Prostate gland (tissue), 2 donors: ENCODE results near the gene PLAAT3. TPM values are rescaled to one million over a fixed set of nuclear protein-coding genes. Genes with fewer than 3 reads are reported as not detected.
"Not testable (repeated sequence)": the region's sequence is repeated elsewhere in the genome, so short reads cannot be mapped to it uniquely, and the experiment has no call there.

Source experiments
- DNase-seq: peaks from one replicate; pipeline ENCODE4 v3.0.0-alpha.2; 2019; ENCODE audit warnings: low spot score
- H3K27ac ChIP-seq, 2 donors: fragments of 200-600 bp; sonication (generic); 2 replicates each; pipeline ENCODE4 v1.5.1; 2017 to 2019
- H3K27me3 ChIP-seq: fragments of 200-600 bp; sonication (generic); replicated peaks from 2 replicates; pipeline ENCODE4 v1.5.1; 2019; ENCODE audit not compliant: insufficient read depth
- H3K36me3 ChIP-seq, 2 donors: fragments of 200-600 bp; sonication (generic); 1 replicate in 1 of 2; 2 replicates in 1 of 2; pipeline versions ENCODE4 v1.5.1 to v1.8.1; 2017 to 2019
- H3K4me1 ChIP-seq: fragments of 200-600 bp; sonication (generic); replicated peaks from 2 replicates; pipeline ENCODE4 v1.5.1; 2019
- H3K4me3 ChIP-seq, 2 donors: fragments of 200-600 bp; sonication (generic); 2 replicates each; pipeline ENCODE4 v1.5.1; 2017 to 2019
- H3K9me3 ChIP-seq: fragments of 200-600 bp; sonication (generic); 2 replicates; pipeline ENCODE4 v1.5.1; 2017
- CTCF ChIP-seq, 4 experiments: fragments of 200-600 bp in 2 of 4; fragments of 450-650 bp in 2 of 4; sonication (generic) in 2 of 4; IDR thresholded peaks; 1 replicate in 3 of 4; 2 replicates in 1 of 4; pipeline ENCODE4 v1.5.1; 2016 to 2019; ENCODE audit warnings: antibody characterized with exemption in 4 of 4, mild to moderate bottlenecking in 2 of 4, moderate library complexity in 2 of 4
- POLR2A ChIP-seq: fragments of 450-650 bp; IDR thresholded peaks from one replicate; pipeline ENCODE4 v1.6.1; 2016; ENCODE audit warnings: antibody characterized with exemption, mild to moderate bottlenecking
- POLR2AphosphoS5 ChIP-seq: sonication (generic); formaldehyde crosslinking; IDR thresholded peaks from one replicate; pipeline ENCODE4 v1.6.1; 2017; ENCODE audit warnings: antibody characterized with exemption
- WGBS: methylation state at CpG from one replicate; pipeline ENCODE4 v1.1.5; 2018; 5-methylcytosine and 5-hydroxymethylcytosine counted together
- intact Hi-C: fragments of 100-400 bp; cut with DNase I; formaldehyde crosslinking; loops from one replicate; pipeline ENCODE4 v1.14.2; 2022
- total RNA-seq, 2 donors: library from RNA; depleted of rRNA; stranded (reverse); fragments of >200 nt; gene quantifications; one replicate each; pipeline ENCODE4 v1.1.0, GENCODE V29; 2016

Gene PLAAT3
- total RNA-seq, 2 donors from 2014 or later = 7.0 to 118 TPM

GRCh38 chr11:63623513-63624140 is 9.4 kb upstream of the PLAAT3 start:
- 51% methylated on average over 7 of the region's 7 CpGs for WGBS

DNA sequence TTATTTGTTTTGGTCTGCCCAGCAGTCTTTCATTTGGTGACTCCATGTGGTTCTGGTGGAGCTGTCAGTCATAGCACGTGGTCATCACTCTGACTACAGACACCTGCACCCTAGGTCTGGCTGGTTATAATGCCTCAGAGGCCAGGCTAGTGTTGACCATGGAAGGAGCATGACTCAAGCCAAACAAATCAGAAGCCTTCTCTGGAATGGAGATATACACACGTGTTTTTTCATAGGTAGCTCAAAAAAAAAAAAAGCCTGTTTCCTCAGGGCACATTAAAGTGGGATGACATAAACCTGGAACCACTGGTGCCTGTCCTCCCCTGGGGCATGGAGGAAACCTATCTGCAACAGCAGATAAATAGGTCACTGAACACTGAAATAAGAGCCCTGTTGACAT is 8.1 kb upstream of the PLAAT3 start:
- no peaks in the 10 kb centered on the region for H3K9me3 ChIP-seq
- no peak for DNase-seq
- peaks cover 1% of the 10 kb centered on the region for H3K27me3 ChIP-seq
- TF ChIP-seq POLR2A (no peak), CTCF (IDR thresholded peaks at IDR 0.05) (no peak), POLR2AphosphoS5 (no peak)
- H3K36me3 ChIP-seq = no peaks in the 10 kb centered on the region
- 30% methylated on average over 2 of the region's 2 CpGs for WGBS
- H3K4me1 ChIP-seq = no peaks in the 10 kb centered on the region
- intact Hi-C loops = no loop called here
- H3K27ac ChIP-seq = no peak overlapping the region
- H3K4me3 ChIP-seq = no peak overlapping the region

More at GRCh38 chr11:63623513-63624140, 9.4 kb upstream of the PLAAT3 start:
- intact Hi-C loops = no loop called here
- Histone ChIP-seq H3K27ac (no peak overlapping the region), H3K27me3 (no peaks in the 10 kb centered on the region), H3K4me1 (no peaks in the 10 kb centered on the region), H3K36me3 (no peaks in the 10 kb centered on the region), H3K4me3 (no peak overlapping the region), H3K9me3 (no peaks in the 10 kb centered on the region)
- no peak for DNase-seq
- TF ChIP-seq POLR2AphosphoS5 (no peak), POLR2A (no peak), CTCF (IDR thresholded peaks at IDR 0.05) (no peak)

GRCh38 chr11:63621071-63621470 is 6.8 kb upstream of the PLAAT3 start:
- TF ChIP-seq CTCF (IDR thresholded peaks at IDR 0.05) = no peak
- no peak for TF ChIP-seq POLR2AphosphoS5
- no peak for TF ChIP-seq POLR2A
- no peaks in the 10 kb centered on the region for H3K36me3 ChIP-seq
- DNase-seq = no peak
- intact Hi-C loops = no loop called here
- WGBS = 77% methylated on average over 1 of the region's 1 CpG
- no peak overlapping the region for H3K4me3 ChIP-seq
- H3K27ac ChIP-seq = no peak overlapping the region
- H3K4me1 ChIP-seq = no peaks in the 10 kb centered on the region
- H3K9me3 ChIP-seq = no peaks in the 10 kb centered on the region
- peaks cover 2% of the 10 kb centered on the region for H3K27me3 ChIP-seq

GRCh38 chr11:63619967-63620366 is 5.7 kb upstream of the PLAAT3 start:
- TF ChIP-seq POLR2AphosphoS5 (no peak), POLR2A (no peak), CTCF (IDR thresholded peaks at IDR 0.05) (no peak)
- WGBS = 60% methylated on average over 6 of the region's 6 CpGs
- no peaks in the 10 kb centered on the region for H3K36me3 ChIP-seq
- H3K27me3 ChIP-seq = peaks cover 2% of the 10 kb centered on the region
- no peak for DNase-seq
- H3K4me3 ChIP-seq = no peak overlapping the region
- intact Hi-C loops = no loop called here
- no peaks in the 10 kb centered on the region for H3K9me3 ChIP-seq
- no peaks in the 10 kb centered on the region for H3K4me1 ChIP-seq
- no peak overlapping the region for H3K27ac ChIP-seq

DNA sequence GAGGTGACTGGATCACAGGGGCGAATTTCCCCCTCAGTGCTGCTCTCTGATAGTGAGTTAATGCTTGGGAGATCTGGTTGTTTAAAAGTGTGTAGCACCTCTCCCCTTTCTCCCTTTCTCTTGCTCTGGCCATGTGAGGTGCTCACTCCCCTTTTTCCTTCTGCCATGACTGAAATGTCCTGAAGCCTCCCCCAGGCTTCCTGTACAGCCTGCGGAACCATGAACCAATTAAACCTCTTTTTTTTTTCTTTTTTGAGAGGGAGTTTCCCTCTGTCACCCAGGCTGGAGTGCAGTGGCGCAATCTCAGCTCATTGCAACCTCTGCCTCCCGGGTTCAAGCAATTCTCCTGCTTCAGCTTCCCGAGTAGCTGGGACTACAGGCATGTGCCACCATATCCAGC is 3.5 kb upstream of the PLAAT3 start:
- intact Hi-C loops, H3K27me3 ChIP-seq, H3K36me3 ChIP-seq, H3K4me1 ChIP-seq, DNase-seq, H3K4me3 ChIP-seq, H3K27ac ChIP-seq, H3K9me3 ChIP-seq: not testable (repeated sequence)
- WGBS = 93% methylated on average over 5 of the region's 5 CpGs
